OCI-LY3 (cell line): ENCODE measurements around the gene SLC22A3.

Experiments used
- H2AFZ ChIP-seq: fragments of 200-600, 300-600 bp; shearing (Covaris generic); 2 replicates; pipeline ENCODE4 v1.6.0; 2014; ENCODE audit warnings: antibody characterized with exemption, low read depth, low read length
- H3K27ac ChIP-seq: fragments of 200-600, 300-600 bp; sonication (generic); 2 replicates; pipeline ENCODE4 v1.5.1; 2014; ENCODE audit warnings: mild to moderate bottlenecking, low read length, moderate library complexity, mixed read lengths
- H3K27me3 ChIP-seq: fragments of 200-600, 300-600 bp; sonication (generic); 2 replicates; pipeline ENCODE4 v1.6.1; 2014; ENCODE audit warnings: low read depth, low read length, mixed read lengths
- H3K36me3 ChIP-seq: fragments of 200-600, 300-600 bp; sonication (generic); replicated peaks from 2 replicates; pipeline ENCODE3; 2014; ENCODE audit warnings: low read depth, low read length, mixed read lengths
- H3K4me1 ChIP-seq: fragments of 300-600, 200-600 bp; sonication (generic); 2 replicates; pipeline ENCODE4 v1.6.1; 2014; ENCODE audit warnings: low read length, mixed read lengths
- H3K4me2 ChIP-seq: fragments of 200-600, 300-600 bp; sonication (generic); 2 replicates; pipeline ENCODE4 v1.6.1; 2014; ENCODE audit warnings: low read length, mixed read lengths
- H3K4me3 ChIP-seq: fragments of 300-600, 200-600 bp; sonication (generic); 2 replicates; pipeline ENCODE4 v1.5.1; 2014; ENCODE audit warnings: antibody characterized with exemption, mild to moderate bottlenecking, low read length, moderate library complexity
- H3K79me2 ChIP-seq: fragments of 300-600, 200-600 bp; shearing (Covaris generic); 2 replicates; pipeline ENCODE4 v1.6.1; 2014; ENCODE audit warnings: mild to moderate bottlenecking, low read length, mixed read lengths
- H3K9ac ChIP-seq: fragments of 300-600, 200-600 bp; shearing (Covaris generic); 2 replicates; pipeline ENCODE4 v1.6.0; 2014; ENCODE audit warnings: mild to moderate bottlenecking, low read length, moderate library complexity
- H3K9me3 ChIP-seq: fragments of 200-600, 300-600 bp; shearing (Covaris generic); 2 replicates; pipeline ENCODE4 v1.6.1; 2014; ENCODE audit warnings: low read length, mixed read lengths; ENCODE audit not compliant: insufficient read depth
- H4K20me1 ChIP-seq: fragments of 200-600, 300-600 bp; sonication (generic); 2 replicates; pipeline ENCODE4 v1.6.1; 2016; ENCODE audit warnings: low read length, mixed read lengths; ENCODE audit not compliant: insufficient read depth
- CTCF ChIP-seq: fragments of 200-600, 300-600 bp; sonication (generic); IDR thresholded peaks from 2 replicates; pipeline ENCODE4 v1.5.1; 2014; ENCODE audit warnings: antibody characterized with exemption, low read length, low read depth
- EZH2phosphoT487 ChIP-seq: fragments of 200-600 bp; shearing (Covaris generic); IDR thresholded peaks from 2 replicates; pipeline ENCODE4 v1.6.1; 2018; ENCODE audit warnings: antibody characterized with exemption, mixed run types, low read depth

The SLC22A3 gene

DNA sequence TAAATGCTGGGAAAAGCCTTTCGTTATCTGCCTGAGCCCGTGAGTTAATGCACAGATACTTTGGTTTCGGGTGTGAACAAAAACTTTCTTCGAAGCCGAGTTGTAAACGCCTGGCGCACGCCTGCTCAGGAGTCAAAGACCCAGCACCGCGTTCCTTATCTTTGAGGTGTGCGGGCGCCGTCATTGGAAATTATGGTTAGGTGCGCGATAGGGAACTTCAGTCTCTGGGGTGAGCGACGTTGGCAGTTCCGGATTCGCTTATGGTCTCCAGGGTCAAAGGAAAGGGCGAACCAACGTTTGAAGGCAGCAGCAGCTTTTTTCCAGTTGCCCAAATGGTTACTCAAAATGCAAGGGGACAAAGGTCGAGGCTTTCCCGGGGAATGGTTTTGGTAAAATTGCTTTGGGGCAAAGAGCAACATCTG is 853 bp downstream of the SLC22A3 start:
- Histone ChIP-seq H3K9ac (no peak overlapping the region), H3K27ac (no peak overlapping the region), H3K9me3 (no peaks in the 10 kb centered on the region), H3K27me3 (no peaks in the 10 kb centered on the region), H3K4me1 (no peaks in the 10 kb centered on the region), H3K36me3 (no peaks in the 10 kb centered on the region), H2AFZ (no peak overlapping the region), H3K4me3 (no peak overlapping the region), H4K20me1 (no peaks in the 10 kb centered on the region), H3K79me2 (no peaks in the 10 kb centered on the region), H3K4me2 (no peak overlapping the region)
- TF ChIP-seq EZH2phosphoT487 = no peak
- no peak for TF ChIP-seq CTCF

DNA sequence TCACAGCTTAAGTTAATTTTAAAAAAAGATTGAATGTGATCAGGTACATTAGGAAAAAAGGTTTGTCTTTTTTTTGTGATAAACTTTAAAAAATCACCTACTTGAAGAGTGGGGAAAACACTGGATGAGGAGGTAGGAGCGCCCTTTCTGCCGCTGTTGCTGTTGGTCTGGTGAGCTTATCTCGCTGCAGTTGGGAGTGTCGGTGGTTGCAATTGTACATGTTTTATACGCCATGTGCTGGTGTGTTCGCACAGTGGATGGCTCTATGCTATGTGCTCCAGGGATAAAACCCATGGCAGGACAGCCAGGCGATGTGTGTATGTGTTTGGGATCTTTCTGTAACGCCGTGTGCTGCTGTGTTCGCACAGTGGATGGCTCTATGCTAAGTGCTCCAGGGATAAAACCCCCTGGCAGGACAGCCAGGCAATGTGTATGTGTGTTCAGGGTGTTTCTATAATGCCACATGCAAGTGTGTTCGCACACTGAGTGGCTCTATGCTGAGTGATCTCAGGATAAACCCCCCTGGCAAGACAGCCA is 1.7 kb downstream of the SLC22A3 start:
- no peaks in the 10 kb centered on the region for H3K79me2 ChIP-seq
- no peaks in the 10 kb centered on the region for H3K9me3 ChIP-seq
- H3K27ac ChIP-seq = no peak overlapping the region
- TF ChIP-seq CTCF (no peak), EZH2phosphoT487 (no peak)
- no peaks in the 10 kb centered on the region for H3K27me3 ChIP-seq
- no peak overlapping the region for H3K9ac ChIP-seq
- no peaks in the 10 kb centered on the region for H3K4me1 ChIP-seq
- no peak overlapping the region for H2AFZ ChIP-seq
- no peaks in the 10 kb centered on the region for H3K36me3 ChIP-seq
- H4K20me1 ChIP-seq = no peaks in the 10 kb centered on the region
- no peak overlapping the region for H3K4me2 ChIP-seq
- no peak overlapping the region for H3K4me3 ChIP-seq

DNA sequence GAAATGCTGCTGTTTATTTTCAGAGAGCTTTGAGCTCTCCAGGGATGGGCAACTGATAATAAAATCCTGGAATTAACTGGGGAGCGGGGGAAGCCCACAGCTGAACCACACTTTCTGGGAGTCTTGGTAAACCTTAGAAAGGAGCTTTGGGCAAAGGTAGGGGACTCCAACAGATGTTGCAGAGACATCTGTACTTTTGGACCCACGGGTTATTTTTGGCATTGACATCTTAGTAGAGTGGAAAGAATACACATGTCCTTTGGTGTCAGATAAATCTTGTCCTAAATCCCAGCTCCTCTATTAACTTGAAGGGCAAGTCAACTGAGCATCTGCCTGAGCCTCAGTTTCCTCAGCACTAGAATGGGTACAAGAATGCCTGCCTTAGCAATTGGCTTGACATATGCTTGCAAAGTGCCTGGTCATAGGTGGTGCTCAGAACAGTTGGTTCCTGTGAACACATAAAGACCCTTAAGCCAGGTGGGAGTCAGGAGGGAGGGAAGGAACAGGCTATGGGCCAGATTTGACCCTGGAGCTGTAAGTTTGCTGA is 5.8 kb downstream of the SLC22A3 start:
- Histone ChIP-seq H3K9me3 (no peaks in the 10 kb centered on the region), H3K4me3 (no peak overlapping the region), H3K27ac (no peak overlapping the region), H3K4me1 (no peaks in the 10 kb centered on the region), H2AFZ (no peak overlapping the region), H3K36me3 (no peaks in the 10 kb centered on the region), H4K20me1 (no peaks in the 10 kb centered on the region), H3K79me2 (no peaks in the 10 kb centered on the region), H3K27me3 (peaks cover 4% of the 10 kb centered on the region; the same call in 1 of the 2 replicates), H3K4me2 (no peak overlapping the region), H3K9ac (no peak overlapping the region)
- no peak for TF ChIP-seq EZH2phosphoT487
- TF ChIP-seq CTCF = no peak

- Histone ChIP-seq H3K36me3 (no peaks in the 10 kb centered on the region), H4K20me1 (no peaks in the 10 kb centered on the region), H3K9ac (no peak overlapping the region), H3K4me3 (no peak overlapping the region), H3K4me2 (no peak overlapping the region), H3K27ac (no peak overlapping the region), H3K4me1 (no peaks in the 10 kb centered on the region), H3K9me3 (no peaks in the 10 kb centered on the region), H2AFZ (no peak overlapping the region), H3K79me2 (no peaks in the 10 kb centered on the region), H3K27me3 (peaks cover 4% of the 10 kb centered on the region; the same call in 1 of the 2 replicates)
- TF ChIP-seq CTCF (no peak), EZH2phosphoT487 (no peak)
Observed at GRCh38 chr6:160355001-160355400, 6.8 kb downstream of the SLC22A3 start.
